Measurements from ENCODE around the gene MYH8. TPM values are rescaled to one million over a fixed set of nuclear protein-coding genes. Genes with fewer than 3 reads are reported as not detected.

MYH8 gene
- total RNA-seq, 1 donor from 2014 or later = not detected

- ATAC-seq = no peak
- intact Hi-C loops (cut with DNase I) = no loop called here
- no peak for DNase-seq (ENCODE audit: missing footprints)
Measured at GRCh38 chr17:10392880-10393279, 28.9 kb downstream of the MYH8 start.

DNA sequence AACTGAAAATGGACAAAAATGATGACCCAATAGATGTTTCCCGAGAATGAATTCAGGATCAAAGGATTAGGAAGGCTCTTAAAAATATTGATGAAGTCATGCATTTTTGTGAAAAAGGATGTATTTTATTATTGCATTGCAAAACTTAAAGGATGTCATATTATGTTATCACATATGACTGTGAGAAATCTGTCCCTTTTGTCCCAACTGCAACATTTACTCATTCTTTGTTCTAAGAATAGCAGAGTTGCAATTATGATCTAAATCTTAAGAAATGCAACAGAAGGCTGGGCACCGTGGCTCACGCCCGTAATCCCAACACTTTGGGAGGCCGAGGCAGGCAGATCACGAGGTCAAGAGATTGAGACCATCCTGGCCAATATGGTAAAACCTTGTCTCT, 35.9 kb downstream of the MYH8 start:
- DNase-seq (ENCODE audit: missing footprints) = no peak
- ATAC-seq = no peak
- intact Hi-C loops (cut with DNase I) = no loop called here

- intact Hi-C loops (cut with DNase I) = no loop called here
- DNase-seq (ENCODE audit: missing footprints) (no peak), ATAC-seq (no peak)
Measured at GRCh38 chr17:10384175-10384574, 37.6 kb downstream of the MYH8 start.

- ATAC-seq (no peak), DNase-seq (ENCODE audit: missing footprints) (no peak)
- intact Hi-C loops (cut with DNase I) = no loop called here
Measured at GRCh38 chr17:10380631-10381408, 40.9 kb downstream of the MYH8 start.

GRCh38 chr17:10372906-10373305, 48.8 kb downstream of the MYH8 start, which contains the start of gene MYH13:
TSS of gene MYH13 (minus strand) at chr17:10373006. CDS start at chr17:10364530, 8,476 bp downstream.
- DNase-seq (ENCODE audit: missing footprints) = no peak
- intact Hi-C loops (cut with DNase I) = no loop called here
- no peak for ATAC-seq

- ATAC-seq (no peak), DNase-seq (ENCODE audit: missing footprints) (no peak)
- intact Hi-C loops (cut with DNase I) = no loop called here
Measured at GRCh38 chr17:10370016-10370608, 51.6 kb downstream of the MYH8 start.

DNA sequence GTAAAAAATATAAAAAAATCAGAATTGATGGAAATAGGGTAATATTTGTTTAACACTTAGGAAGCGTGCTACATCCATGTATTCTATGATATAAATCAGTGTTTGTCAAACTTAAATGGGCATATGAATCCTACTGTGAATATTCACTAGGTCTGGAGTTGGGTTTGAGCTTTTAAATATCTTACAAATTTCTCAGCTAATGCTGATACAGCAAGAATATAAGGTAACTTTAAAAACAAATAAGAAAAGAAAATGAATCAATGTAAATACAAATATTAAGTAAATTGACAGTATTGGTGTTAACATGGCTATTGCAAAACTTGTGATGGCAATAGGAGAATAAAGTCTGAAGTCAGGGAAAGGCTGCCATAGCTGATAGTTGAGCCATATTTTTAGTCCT, 52.5 kb downstream of the MYH8 start:
- DNase-seq (ENCODE audit: missing footprints) = no peak
- intact Hi-C loops (cut with DNase I) = no loop called here
- no peak for ATAC-seq

DNA sequence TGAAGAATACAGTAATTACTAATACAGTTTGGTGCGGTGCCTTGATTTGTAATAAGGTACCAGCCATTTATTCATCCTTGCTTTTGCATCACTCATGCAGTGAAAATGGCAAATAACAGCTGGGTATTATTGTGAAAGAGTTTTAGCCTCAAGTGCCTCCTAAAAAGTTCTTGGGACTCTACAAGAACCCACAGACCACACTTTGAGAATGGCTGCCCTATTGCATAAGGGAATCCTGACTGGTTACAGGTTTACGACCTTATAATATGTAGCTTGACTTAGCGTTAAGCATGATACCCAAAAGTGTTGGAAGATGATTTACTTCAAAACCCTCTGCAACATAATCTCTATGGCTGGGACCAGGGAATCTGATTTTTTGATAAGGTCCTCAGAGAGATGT, 53.2 kb downstream of the MYH8 start:
- intact Hi-C loops (cut with DNase I) = no loop called here
- no peak for DNase-seq (ENCODE audit: missing footprints)
- no peak for ATAC-seq

GRCh38 chr17:10360578-10360977, 61.2 kb downstream of the MYH8 start:
- no peak for DNase-seq (ENCODE audit: missing footprints)
- no peak for ATAC-seq
- intact Hi-C loops (cut with DNase I) = no loop called here

DNA sequence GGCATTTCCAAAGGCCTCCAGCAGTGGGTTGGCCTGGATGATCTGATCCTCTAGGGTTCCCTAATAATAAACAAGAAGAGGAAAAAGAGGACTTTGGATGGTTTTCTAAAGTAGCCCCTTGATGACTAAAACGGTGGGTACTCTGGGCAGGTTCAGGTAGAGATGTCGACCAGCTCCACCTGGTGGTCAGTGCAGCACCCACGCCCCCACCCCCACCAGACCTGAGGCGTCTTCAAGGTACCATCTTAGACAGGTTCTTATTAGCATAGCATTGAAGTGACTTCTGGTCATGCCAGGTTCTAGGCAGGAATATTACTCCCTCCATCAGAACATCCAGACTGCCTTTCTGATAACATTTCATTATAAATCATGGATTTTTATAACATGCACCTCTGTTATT, 64.0 kb downstream of the MYH8 start:
- intact Hi-C loops (cut with DNase I) = no loop called here
- ATAC-seq (no peak), DNase-seq (ENCODE audit: missing footprints) (no peak)

DNA sequence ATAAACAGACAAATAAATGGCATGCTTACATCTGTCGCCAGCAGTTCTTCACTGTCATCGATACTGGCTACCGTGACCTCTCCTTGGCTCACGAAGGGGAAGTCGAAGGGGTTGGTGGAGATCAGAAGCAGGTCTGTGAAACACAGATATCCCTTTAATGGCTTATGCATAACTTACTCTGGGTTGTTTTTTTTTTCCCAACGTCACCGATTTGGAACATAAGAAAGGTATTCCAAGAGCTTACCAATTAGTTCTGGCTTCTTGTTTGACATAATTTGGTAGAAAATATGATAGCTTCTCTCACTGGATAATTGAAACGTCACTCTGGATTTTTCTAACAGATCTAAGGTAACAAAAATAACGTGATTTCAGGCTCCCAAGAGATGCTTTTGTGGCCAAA, 67.1 kb downstream of the MYH8 start:
- intact Hi-C loops (cut with DNase I) = no loop called here
- DNase-seq (ENCODE audit: missing footprints) = no peak
- ATAC-seq = no peak

GRCh38 chr17:10352893-10353292, 68.9 kb downstream of the MYH8 start:
- DNase-seq (ENCODE audit: missing footprints) (no peak), ATAC-seq (no peak)
- intact Hi-C loops (cut with DNase I) = no loop called here

DNA sequence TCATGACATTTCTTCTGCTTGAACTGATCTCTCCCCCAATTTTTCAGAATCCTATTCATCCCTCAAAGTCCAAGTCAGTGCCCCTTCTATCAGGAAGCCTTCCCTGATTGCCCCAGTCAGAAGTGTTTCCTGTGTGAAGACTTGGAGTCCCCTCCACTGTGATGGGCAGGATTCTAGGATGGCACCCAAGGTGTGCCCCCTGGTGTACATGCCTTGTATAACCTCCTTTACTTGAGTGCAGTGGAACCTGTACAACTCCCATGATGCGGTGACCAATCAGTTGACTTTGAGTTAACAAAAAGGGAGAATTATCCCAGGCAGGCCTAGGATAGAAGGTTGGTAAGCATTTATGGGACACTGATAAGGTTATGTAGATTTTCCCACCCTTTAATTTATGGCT, 72.3 kb downstream of the MYH8 start:
- ATAC-seq (no peak), DNase-seq (ENCODE audit: missing footprints) (no peak)
- intact Hi-C loops (cut with DNase I) = no loop called here

GRCh38 chr17:10344816-10345215, 76.9 kb downstream of the MYH8 start:
- DNase-seq (ENCODE audit: missing footprints) (no peak), ATAC-seq (no peak)
- intact Hi-C loops (cut with DNase I) = no loop called here

Other genes starting within 250 kb of the MYH8 start
- gene GAS7, start 223.3 kb downstream of the MYH8 start, total RNA-seq = 90.5 TPM
- gene MYH13, start 48.9 kb downstream of the MYH8 start, total RNA-seq = not detected
- not detected for gene MYH4, start 47.6 kb upstream of the MYH8 start, total RNA-seq
- not detected for gene MYH1, start 96.6 kb upstream of the MYH8 start, total RNA-seq
- not detected for gene MYH2, start 127.7 kb upstream of the MYH8 start, total RNA-seq
- gene MYH3, start 235.4 kb upstream of the MYH8 start, total RNA-seq = 0.43 TPM

Data from Right ventricle myocardium inferior (tissue), 1 donor.